Measurements from ENCODE around the gene KIRREL3.

DNA sequence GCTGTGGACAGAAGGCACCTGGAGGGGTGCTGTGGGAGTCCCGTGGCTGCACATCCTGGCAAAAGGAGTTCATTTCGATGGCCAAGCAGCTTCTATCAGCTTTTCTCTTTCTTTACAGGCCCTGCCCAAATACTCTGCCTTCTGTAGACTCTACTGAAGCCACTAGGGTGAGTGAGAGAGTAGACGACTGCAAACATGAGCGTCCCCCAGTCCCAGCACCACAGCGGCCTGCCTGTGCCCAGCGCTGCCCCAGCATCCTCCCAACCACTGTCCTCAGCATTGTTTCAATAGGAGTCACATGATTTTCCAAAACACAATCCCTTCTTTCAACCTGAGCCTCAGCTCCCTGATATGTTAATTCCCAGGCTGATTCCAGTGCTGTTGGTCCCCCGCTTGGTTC, 110.0 kb downstream of the KIRREL3 start:
- TF ChIP-seq, protein P1, sequence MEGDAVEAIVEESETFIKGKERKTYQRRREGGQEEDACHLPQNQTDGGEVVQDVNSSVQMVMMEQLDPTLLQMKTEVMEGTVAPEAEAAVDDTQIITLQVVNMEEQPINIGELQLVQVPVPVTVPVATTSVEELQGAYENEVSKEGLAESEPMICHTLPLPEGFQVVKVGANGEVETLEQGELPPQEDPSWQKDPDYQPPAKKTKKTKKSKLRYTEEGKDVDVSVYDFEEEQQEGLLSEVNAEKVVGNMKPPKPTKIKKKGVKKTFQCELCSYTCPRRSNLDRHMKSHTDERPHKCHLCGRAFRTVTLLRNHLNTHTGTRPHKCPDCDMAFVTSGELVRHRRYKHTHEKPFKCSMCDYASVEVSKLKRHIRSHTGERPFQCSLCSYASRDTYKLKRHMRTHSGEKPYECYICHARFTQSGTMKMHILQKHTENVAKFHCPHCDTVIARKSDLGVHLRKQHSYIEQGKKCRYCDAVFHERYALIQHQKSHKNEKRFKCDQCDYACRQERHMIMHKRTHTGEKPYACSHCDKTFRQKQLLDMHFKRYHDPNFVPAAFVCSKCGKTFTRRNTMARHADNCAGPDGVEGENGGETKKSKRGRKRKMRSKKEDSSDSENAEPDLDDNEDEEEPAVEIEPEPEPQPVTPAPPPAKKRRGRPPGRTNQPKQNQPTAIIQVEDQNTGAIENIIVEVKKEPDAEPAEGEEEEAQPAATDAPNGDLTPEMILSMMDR (IDR thresholded peaks at IDR 0.05): no peak
- TF ChIP-seq POLR2AphosphoS5 (IDR thresholded peaks at IDR 0.05): no peak
- no peak for TF ChIP-seq POLR2A (IDR thresholded peaks at IDR 0.05)
- no peak for TF ChIP-seq EP300 (IDR thresholded peaks at IDR 0.05; ENCODE audit: low read depth)
